Gastrocnemius medialis (tissue), 4 donors: ENCODE data around the gene PAK4.

Experiments used
- POLR2A ChIP-seq, 2 donors: fragments of 450-650 bp; IDR thresholded peaks; one replicate each; pipeline ENCODE4 v1.6.1; 2017; ENCODE audit warnings: antibody characterized with exemption in 2 of 2, mild to moderate bottlenecking in 2 of 2, moderate library complexity in 2 of 2
- TF ChIP-seq, protein P1 (sequence below), 5 experiments: fragments of 450-650 bp in 3 of 5; fragments of 200-600 bp in 2 of 5; sonication (generic) in 2 of 5; IDR thresholded peaks in 4 of 5; conservative IDR thresholded peaks in 1 of 5; 1 replicate in 4 of 5; 2 replicates in 1 of 5; pipeline ENCODE4 v1.5.1; 2016 to 2019; ENCODE audit warnings: antibody characterized with exemption in 5 of 5, mild to moderate bottlenecking in 3 of 5, moderate library complexity in 3 of 5

GRCh38 chr19:39165857-39166256 is 40.3 kb downstream of the PAK4 start:
- TF ChIP-seq POLR2A (IDR thresholded peaks at IDR 0.05): no peak
- TF ChIP-seq, protein P1, sequence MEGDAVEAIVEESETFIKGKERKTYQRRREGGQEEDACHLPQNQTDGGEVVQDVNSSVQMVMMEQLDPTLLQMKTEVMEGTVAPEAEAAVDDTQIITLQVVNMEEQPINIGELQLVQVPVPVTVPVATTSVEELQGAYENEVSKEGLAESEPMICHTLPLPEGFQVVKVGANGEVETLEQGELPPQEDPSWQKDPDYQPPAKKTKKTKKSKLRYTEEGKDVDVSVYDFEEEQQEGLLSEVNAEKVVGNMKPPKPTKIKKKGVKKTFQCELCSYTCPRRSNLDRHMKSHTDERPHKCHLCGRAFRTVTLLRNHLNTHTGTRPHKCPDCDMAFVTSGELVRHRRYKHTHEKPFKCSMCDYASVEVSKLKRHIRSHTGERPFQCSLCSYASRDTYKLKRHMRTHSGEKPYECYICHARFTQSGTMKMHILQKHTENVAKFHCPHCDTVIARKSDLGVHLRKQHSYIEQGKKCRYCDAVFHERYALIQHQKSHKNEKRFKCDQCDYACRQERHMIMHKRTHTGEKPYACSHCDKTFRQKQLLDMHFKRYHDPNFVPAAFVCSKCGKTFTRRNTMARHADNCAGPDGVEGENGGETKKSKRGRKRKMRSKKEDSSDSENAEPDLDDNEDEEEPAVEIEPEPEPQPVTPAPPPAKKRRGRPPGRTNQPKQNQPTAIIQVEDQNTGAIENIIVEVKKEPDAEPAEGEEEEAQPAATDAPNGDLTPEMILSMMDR (IDR thresholded peaks at IDR 0.05 in 4 of 5, conservative IDR thresholded peaks at IDR 0.05 in 1 of 5): no peak
